T1000 (cell line): ENCODE measurements around the gene ISCU.
"Not testable (repeated sequence)": the region's sequence is repeated elsewhere in the genome, so short reads cannot be mapped to it uniquely, and the experiment has no call there.

ENCODE experiments used
- DNase-seq: peaks from one replicate; lab custom pipeline; 2025; ENCODE audit warnings: mixed read lengths; lab: John Stamatoyannopoulos, UW

The ISCU gene

DNA sequence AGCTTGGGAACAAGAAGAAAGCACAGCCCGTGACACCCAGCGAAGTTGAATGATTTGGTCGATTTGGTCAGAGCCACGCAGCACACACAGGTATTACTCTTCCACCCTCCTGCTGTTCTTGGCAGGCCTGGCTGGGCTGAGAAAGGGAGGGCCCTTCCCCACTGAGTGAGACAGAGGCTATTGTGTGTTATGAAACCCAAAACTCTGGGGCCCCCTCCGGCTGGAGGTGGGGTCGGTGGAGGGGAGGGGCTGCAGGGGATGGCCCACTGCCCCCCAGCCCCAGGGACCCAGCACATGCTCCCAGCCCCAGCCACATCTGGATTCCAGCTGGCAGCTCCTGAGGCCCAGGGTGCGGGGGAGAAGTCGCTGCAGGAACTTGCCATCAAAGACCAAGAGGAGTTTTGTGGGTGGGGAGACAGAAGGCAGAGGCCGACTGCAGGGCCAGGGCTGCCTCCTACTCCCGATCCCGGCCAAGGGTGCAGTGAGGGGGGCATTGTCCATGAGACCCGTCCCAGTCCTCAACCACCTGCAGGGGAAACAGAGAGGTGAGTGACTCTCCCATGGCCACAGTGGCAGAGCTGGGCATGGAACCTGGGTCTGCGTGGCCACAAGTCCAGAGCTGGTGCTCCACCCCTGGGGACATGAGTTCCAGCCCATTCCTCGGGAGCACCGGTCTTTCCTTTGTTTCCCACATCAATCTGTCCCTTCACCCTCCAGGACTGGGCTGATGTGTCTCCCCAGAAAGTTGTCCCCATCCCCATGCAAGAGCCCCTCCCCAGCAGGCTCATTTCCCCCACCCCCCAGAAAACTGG lies 26.8 kb downstream of the ISCU start:
- DNase-seq, result no peak

DNA sequence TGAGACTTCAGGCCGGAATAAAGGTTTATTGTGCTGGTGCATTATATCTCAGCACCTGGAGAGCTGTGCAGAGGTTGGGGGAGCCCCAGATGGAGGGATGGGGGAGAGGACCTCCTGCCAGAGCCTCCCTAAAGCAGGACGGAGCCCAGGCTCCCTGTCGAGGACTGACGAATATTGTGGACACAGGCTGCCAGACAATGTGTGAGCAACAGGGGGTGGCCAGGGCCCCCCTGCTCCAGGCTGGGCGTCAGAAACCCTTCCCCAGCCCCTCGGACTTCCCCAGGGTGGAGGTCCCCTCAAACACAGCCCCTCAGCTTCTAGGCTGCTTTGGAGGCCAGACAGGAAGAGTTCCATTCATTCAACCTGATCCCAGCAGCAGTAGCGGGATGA lies 27.4 kb downstream of the ISCU start:
- DNase-seq, result no peak

DNA sequence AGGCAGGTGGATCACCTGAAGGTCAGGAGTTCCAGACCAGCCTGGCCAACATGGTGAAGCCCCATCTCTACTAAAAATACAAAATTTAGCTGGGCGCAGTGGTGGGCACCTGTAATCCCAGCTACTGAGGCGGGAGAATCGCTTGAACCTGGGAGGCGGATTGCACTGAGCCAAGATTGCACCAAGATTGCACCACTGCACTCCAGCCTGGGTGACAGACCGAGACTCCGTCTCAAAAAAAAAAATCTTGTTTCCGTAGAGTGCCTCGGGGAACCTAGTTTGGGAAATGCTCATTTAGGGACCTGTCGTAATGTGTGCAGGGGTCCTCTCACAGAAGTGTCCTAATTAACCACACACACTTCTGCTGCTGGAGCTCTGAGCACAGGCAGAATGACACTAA lies 28.1 kb downstream of the ISCU start:
- DNase-seq, result not testable (repeated sequence)

DNA sequence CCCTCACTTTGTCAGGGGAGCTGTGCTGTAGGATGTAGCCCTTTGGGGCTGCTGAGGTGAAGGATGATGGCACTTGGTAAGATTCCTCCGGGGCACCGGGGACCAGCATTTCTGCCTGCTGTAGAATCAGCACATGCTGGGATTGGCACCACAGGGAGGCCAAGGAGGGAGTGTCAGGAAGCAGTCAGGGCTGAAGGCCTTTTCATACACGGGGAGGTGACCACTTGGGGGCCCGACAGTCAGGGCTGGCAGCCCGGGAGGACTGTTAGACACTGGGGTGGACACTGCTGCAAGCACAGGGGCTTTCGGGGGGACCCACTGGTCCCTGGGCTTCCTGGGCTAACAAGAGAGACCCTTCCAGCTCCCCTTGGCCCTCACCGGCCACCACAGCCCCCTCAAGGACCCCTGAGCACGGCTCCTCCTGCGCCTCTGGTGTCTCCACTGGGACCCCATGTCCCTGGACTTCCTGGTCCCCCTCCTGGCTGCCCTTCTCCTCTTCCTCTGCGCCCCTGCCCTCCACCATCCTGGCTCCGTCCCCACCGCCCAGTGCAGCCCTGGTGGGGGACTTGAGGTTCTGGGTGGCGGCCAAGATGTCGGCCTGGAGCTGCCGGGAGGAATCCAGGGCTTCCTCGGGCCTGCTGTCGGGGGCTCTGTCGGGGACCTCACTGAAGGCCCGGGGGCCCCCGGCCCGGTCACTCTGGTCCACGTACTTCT lies 29.0 kb downstream of the ISCU start:
- DNase-seq, result no peak

DNA sequence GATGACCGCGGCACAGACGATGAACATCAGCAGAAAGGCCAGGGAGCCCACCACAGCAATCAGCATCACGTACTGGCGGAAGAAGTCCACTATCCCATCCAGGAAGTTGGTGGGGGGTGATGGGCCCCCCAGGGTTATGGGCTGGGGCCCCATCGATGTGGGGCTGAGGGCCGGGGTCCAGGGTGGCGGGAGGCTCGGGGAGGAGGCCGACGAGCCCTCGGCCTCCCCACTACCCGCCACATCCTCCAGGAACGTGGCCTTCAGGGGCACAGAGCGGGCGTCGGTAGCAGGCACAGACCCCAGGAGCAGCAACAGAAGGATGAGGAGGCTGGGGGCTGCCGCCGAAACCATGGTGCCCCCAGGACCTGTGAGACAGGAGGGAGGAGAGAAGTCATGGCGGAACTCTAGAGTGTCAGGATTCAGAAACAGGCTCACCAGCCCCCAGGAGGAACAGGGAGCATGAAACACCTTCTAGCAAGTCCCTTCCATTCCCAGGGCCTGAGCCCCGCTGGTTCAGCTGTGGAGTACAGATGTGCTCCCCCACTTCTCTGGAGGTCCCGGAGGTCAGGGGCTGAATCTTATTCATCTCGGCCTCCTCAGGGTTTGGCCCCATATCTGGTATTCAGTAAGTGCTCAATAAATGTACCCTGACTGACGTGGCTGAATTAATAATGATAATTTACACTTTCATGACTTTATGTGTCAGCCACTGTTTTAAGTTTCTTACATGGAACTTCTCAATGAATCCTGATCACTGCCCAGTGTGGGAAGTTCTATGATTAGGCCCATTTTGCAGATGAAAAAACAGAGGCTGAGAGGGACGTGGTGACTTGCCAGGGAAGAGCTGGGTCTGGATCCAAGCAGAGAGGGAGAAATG lies 29.9 kb downstream of the ISCU start:
- DNase-seq, result no peak

DNA sequence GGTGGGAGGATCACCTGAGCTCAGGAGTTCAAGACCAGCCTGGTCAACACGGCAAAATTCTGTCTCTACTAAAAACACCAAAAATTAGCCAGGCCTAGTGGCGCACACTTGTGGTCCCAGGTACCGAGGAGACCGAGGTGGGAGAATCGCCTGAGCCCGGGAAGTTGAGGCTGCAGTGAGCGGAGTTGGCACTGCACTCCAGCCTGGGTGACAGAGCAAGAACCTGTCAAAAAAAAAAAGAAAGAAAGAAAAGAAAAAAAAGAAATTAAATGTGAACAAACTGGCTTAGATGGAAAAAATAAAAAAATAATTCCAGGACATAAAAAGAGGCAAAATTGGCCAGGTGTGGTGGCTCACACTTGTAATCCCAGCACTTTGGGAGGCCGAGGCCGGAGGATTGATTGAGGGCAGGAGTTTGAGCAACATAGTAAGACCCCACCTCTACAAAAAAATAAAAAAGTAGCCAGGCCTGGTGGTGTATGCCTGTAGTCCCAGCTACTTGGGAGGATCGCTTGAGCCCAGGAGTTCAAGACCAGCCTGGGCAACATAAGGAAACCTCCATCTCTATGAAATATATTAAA lies 32.0 kb downstream of the ISCU start:
- no peak for DNase-seq

- DNase-seq, result no peak
Observed at GRCh38 chr12:108594960-108595710, 32.7 kb downstream of the ISCU start.

GRCh38 chr12:108595711-108596647 lies 33.6 kb downstream of the ISCU start:
- no peak for DNase-seq

- DNase-seq, result no peak
Observed at GRCh38 chr12:108596854-108597558, 34.6 kb downstream of the ISCU start.

DNA sequence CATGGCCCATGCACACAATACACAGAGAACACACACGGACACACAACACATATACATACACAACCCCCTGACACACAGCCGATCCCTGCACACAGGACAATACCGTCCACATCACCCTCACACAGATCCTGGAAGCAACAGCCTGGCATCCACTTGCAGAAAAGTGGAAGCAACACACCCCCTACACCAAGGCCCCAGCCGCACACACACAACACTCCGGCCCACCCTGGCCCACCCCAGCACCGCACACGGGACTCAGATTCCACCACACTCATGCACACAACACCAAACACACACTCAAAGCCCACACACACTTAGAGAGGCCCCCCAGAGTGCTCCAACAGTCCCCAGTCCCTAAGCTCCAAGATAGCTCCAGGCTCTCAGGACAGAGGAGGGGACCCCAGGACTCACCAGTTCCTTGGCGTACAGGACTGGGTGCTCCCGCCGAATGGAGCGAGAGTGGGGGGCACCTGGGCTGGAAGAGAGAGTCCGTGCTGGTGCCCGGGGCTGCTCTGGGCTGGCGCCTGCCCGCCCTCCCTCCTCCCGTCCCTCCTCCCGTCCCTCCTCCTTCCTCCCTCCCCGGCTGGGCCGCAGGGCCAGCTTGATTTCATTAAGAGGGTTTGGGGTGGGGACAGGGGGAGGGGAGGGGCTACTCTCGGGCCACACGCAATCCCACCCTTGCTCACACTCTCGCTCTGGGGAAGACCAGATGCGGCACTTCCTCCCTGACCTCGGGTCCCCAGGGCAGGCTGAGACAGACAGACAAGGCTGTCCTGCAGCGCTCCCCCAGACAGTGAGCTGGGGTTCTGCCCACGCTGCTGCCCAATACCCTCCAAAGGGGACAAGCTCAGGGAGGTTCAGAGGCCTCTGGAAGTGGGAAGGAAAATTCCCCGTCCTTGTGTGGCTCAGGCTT lies 35.4 kb downstream of the ISCU start, which contains the start of gene TMEM119:
Gene TMEM119, minus strand, starts transcription at position 526 of the 913 bp plus-strand sequence. CDS start 5,701 bp downstream, outside the sequence.
- no peak for DNase-seq

DNA sequence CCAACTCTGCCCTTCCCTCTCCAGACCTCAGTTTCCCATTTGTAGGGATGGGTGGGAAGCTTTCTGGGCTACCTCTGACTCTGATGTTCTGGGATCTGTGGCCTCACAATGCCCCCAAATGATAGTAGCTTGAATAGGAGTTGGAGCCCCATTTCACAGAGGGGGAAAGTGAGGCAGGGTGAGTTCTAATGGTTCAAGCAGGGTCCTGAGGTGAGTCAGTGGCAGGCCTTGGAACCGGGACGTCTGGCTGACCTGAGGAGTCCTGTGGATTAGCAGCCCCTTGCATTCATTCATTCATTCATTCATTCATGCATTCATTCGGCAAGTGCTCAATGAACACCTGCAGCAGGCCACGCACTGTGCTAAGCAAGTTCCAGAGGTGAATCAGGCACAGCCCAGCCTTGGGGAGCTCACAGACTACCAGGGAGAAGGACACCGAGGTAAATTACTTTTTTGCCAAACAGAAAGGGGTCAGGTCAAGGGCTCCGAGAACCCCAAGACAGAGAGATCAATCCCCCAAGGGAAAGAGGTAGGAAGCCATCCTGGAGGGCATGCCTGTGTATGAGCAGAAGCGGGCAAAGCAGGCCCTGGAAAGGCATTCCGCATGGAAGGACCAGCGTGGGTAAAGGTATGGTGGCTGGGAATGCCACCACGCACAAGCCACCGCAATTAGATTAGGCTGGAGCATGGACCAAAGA lies 36.3 kb downstream of the ISCU start:
- DNase-seq, result no peak

GRCh38 chr12:108599541-108599940 lies 37.1 kb downstream of the ISCU start:
- no peak for DNase-seq

DNA sequence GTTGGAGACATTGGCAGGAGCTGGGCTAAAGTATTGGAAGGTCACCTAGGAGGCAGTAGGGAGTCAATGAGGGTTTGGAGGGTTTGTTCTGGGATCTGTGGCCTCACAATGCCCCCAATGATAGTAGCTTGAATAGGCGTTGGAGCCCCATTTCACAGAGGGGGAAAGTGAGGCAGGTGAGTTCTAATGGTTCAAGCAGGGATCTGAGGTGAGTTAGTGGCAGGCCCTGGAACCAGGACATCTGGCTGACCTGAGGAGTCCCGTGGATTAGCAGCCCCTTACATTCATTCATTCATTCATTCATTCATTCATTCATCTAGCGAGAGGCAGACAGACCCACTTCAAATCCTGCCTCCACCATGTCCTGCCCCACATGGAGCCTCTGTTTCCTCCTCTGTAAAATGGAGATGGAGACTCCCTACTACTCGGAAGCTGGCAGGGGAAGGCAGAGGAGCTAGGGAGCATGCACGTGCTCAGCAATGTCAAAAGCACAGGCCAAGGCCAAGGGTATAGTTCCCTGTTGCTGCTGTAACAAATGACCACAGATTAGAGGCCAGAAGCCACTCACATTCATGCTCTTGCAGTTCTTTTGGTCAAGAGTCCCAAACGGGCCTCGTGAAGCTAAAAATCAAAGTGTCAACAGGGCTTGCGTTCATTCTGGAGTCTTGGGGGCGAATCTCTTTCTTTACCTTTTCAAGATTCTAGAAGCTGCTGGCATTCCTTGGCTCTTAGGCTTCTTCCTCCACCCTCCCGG lies 37.7 kb downstream of the ISCU start:
- DNase-seq, result no peak

DNA sequence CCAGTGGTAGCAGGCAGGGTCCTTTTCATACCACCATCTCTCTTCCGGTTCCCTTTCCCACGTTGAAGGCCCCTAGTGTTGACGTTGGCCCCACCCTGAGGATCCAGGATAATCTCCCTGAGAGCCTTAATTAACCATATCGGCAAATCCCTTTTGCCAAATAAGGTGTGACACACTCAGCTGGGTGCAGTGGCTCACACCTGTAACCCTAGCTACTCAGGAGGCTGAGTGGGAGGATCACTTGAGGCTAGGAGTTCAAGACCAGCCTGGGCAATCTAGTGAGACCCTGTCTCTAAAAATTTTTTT lies 38.3 kb downstream of the ISCU start:
- DNase-seq, result no peak

GRCh38 chr12:108602209-108602705 lies 39.9 kb downstream of the ISCU start:
- no peak for DNase-seq

GRCh38 chr12:108602976-108603704 lies 40.7 kb downstream of the ISCU start:
- no peak for DNase-seq
